ENCODE measurements around the gene LHCGR.
"Not testable (repeated sequence)": the region's sequence is repeated elsewhere in the genome, so short reads cannot be mapped to it uniquely, and the experiment has no call there.

The LHCGR gene

DNA sequence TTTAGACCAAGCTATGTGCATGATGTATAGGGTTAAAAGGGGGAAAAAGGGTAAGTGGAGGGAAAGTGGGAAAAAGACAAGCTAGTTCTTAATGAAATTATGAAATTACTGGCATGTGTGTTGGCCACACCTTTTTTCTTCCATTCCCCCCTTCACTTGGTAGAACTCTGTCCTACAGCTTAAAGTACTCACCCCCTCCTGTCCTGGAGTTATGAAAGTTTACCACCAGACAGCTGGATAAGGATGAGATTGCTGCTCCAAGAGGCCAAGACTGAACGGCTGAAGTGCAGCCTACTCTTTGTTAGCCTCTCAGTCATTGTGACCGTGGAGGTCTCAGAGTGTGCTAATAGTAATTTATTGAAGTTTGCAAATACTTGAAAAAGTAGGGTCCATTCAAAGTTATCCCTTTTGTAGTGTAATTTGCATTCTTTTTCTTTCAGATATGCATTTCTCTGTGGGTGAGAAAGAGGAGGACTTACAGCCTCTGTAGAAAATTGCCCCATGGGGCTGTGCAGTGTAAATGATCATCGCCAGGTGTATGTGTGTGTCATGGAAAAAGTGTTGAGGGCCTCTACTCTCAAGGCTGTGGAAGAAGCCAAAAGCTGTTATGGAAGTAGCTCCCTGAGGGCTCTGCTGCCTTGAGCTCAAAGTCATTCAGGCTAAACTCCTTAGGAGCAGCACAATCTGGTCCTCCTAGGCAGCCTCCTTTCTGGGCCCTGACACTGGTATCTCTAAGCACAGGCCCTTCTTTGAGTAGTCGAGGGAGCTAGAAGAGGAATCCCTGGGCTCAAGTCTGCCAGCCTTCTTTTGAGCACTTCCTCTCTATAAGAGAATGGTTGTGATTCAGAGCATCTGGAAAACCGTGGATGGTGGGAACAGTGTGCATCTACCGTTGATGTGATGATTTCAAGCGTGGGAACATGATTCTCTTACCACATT is 46.2 kb downstream of the LHCGR start:
- no peak for DNase-seq (ENCODE audit: low read depth)

- no peak for DNase-seq (ENCODE audit: low read depth)
Measured at GRCh38 chr2:48707466-48707865, 48.1 kb downstream of the LHCGR start.

DNA sequence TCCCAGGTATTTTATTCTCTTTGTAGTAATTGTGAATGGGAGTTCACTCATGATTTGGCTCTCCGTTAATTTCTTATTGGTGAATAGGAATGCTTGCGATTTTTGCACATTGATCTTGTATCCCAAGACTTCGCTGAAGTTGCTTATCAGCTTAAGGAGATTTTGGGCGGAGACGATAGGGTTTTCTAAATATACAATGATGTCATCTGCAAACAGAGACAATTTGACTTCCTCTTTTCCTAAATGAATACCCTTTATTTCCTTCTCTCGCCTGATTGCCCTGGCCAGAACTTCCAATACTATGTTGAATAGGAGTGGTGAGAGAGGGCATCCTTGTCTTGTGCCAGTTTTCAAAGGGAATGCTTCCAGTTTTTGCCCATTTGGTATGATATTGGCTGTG is 51.9 kb downstream of the LHCGR start:
- DNase-seq (ENCODE audit: low read depth), result not testable (repeated sequence)

- DNase-seq (ENCODE audit: low read depth), result peak; percentile 82
Measured at GRCh38 chr2:48699348-48699930, 56.1 kb downstream of the LHCGR start.

DNA sequence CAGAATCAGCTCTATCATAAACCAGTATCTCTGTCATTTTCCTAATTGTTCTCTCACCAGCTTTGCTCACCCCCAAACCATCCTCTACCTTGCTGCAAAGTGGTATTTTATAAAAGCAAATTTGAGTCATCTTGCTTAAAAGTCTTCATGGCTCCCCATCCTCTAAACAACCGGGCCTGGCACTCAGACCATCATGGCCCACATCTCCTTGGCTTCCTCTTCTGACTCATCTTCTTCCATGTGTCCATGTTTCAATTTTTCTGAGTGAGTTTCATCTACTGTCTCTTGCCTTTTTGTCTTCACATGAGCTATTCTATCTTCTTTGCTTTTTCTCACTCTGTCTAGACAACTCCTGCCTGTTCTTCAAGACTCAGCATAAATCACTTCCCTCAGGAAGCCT is 58.6 kb downstream of the LHCGR start:
- no peak for DNase-seq (ENCODE audit: low read depth)

DNA sequence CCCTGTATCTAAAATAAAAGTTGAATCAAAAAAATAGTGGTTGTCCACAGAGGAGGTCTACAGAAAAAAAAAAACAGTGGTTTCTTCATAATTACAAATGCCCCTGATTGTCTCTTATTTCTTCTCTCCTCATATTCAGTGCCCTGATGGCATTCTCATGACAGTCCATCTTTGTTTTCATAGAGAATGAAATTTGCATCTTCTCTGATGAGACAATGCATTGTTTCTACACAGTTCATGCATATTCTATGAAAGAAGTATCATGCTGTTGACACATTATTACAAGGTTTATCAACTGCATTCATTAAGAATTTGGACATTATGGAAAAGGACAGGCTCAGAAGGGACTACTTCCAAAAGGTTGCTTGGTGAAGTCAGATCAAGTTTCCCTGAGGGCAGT is 59.5 kb downstream of the LHCGR start:
- DNase-seq (ENCODE audit: low read depth), result no peak

- DNase-seq (ENCODE audit: low read depth), result peak; percentile 45
Measured at GRCh38 chr2:48694149-48694548, 61.4 kb downstream of the LHCGR start.

- DNase-seq (ENCODE audit: low read depth), result peak; percentile 19
Measured at GRCh38 chr2:48693645-48694044, 61.9 kb downstream of the LHCGR start.

- peak; percentile 19 for DNase-seq (ENCODE audit: low read depth)
Measured at GRCh38 chr2:48693066-48693465, 62.5 kb downstream of the LHCGR start.

DNA sequence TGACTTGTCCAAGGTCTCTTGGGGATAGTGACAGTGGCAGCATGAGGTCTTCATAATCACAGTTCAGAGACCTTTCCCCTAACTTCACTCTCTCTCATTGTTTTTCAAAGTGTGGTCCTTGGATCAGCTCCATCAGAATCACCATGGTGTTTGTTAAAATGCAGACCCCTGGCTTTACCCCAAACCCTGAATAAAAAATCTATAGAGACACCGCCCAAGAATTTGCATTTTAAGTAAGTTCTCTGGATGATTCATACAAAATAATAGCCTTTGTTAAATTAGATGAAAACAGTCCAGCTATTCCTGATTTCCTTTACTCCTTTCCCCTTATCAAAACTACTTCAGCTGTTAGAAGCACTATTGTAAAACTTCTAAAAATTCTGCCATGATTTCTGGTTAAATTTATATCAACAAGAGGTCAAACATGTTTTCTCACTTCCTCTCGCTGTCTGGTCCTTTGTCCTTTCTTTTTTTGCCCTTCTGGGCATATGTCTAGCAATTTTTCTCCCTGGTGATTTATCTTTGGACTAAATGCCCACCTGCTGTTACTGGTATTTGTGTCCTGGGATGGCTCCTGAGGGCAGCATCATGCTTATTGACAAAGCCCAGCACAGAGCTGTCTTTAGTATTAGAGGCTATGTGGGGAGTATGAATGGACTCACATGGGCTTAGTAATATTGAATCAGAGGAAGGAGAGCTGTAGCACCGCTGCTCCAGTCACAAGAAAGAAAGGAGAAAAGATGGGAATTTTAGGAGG is 63.4 kb downstream of the LHCGR start:
- no peak for DNase-seq (ENCODE audit: low read depth)

DNA sequence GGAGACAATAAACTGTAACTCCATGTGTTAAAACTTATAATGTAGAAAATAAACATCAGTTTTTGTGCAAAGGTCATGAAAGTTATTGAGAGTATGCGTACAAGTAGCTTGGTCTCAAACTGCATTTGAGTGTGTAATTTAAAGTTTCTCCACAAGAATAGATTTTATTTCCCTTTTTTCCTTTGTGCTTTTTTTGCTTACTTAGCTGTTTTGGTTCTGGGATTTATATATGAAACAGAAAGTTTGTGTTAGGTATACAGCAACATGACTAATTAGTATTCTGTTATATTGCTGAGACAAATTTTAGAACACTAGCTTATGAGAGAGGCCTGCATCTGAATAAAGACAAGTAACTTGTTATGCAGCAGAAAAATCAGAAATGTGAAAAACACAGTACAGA is 70.4 kb downstream of the LHCGR start:
- no peak for DNase-seq (ENCODE audit: low read depth)

GRCh38 chr2:48677450-48677849 is 78.1 kb downstream of the LHCGR start:
- DNase-seq (ENCODE audit: low read depth), result no peak

DNA sequence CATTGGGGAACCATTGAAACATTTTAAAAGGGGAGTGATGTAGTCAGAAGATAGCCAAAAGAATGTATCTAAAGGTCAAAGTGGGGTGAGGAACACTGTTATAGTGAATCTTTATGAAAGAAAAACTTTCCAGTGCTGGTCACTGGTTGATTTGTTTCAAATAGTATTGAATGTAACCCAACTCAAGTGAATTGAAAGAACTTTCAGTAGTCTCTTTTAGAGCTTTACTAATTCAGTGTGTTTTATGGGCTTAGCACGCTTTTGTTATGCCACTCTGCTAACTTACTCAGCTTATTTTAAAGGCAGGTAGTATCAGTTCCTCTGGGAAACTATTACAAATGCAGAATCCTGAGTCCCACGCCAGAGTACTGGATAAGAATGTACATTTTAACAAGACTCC is 80.6 kb downstream of the LHCGR start:
- no peak for DNase-seq (ENCODE audit: low read depth)

DNA sequence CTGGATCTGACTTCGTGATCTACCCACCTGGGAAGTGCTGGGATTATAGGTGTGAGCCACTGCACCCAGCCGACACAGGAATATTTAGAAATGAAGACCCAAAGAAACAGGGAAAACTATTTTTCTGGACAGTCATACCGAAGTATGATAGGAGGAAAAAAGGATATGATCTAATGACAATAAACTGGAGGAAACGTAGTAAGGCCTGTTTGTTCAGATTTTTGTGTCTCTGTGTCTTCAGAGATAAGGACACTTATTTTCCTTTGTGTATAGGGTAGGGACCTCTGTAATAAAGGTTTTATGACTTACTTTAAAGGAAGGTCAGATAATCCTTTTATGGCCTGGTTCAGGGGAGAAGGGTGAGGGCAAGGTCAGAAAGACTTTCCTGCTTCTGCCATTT is 81.9 kb downstream of the LHCGR start:
- DNase-seq (ENCODE audit: low read depth), result no peak

DNA sequence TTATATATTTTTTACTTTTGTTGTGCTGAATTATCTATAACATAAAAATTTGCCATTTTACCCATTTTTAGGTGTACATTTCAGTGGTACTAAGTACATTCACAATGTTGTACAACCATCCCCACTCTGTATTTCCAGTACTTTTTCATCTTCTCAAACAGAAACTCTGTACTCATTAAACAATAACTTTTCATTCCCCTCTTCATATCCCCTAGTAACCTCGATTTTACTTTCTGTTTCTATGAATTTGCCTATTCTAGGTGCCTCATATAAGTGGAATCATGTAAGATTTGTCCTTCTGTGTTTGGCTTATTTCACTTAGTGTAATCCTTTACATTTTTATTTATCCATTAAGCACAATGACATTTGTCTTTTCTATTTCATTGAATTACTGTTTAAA is 86.5 kb downstream of the LHCGR start:
- DNase-seq (ENCODE audit: low read depth), result no peak

GRCh38 chr2:48651158-48651790 is 104.2 kb downstream of the LHCGR start:
- peak; percentile 11 for DNase-seq (ENCODE audit: low read depth)

DNA sequence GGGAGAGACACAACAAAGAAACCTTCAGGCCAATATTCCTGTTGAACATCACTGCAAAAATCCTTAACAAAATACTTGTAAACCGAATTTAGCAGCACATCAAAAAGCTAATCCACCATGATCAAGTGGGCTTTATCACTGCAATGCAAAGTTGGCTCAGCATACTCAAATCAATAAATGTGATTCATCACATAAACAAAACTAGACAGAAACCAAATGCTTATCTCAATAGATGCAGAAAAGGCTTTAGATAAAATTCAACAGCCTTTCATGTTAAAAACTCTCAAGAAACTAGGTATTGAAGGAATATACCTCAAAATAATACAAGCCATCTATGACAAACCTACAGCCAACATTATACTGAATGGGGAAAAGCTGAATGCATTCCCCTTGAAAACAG is 117.3 kb downstream of the LHCGR start:
- DNase-seq (ENCODE audit: low read depth), result no peak
